ENCODE measurements around the gene GALNTL6.

- TF ChIP-seq CTCF (IDR thresholded peaks at IDR 0.05) (no peak), POLR2A (IDR thresholded peaks at IDR 0.05) (no peak), EP300 (IDR thresholded peaks at IDR 0.05; ENCODE audit: low read depth) (no peak)
Measured at GRCh38 chr4:172716291-172716690, 903.1 kb downstream of the GALNTL6 start.
